Measurements from ENCODE around the gene TUFT1. TPM values are rescaled to one million over a fixed set of nuclear protein-coding genes. Genes with fewer than 3 reads are reported as not detected.

TUFT1 gene, protein sequence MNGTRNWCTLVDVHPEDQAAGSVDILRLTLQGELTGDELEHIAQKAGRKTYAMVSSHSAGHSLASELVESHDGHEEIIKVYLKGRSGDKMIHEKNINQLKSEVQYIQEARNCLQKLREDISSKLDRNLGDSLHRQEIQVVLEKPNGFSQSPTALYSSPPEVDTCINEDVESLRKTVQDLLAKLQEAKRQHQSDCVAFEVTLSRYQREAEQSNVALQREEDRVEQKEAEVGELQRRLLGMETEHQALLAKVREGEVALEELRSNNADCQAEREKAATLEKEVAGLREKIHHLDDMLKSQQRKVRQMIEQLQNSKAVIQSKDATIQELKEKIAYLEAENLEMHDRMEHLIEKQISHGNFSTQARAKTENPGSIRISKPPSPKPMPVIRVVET
- polyA plus RNA-seq (ENCODE audit: insufficient read length) = 8.8 TPM

DNA sequence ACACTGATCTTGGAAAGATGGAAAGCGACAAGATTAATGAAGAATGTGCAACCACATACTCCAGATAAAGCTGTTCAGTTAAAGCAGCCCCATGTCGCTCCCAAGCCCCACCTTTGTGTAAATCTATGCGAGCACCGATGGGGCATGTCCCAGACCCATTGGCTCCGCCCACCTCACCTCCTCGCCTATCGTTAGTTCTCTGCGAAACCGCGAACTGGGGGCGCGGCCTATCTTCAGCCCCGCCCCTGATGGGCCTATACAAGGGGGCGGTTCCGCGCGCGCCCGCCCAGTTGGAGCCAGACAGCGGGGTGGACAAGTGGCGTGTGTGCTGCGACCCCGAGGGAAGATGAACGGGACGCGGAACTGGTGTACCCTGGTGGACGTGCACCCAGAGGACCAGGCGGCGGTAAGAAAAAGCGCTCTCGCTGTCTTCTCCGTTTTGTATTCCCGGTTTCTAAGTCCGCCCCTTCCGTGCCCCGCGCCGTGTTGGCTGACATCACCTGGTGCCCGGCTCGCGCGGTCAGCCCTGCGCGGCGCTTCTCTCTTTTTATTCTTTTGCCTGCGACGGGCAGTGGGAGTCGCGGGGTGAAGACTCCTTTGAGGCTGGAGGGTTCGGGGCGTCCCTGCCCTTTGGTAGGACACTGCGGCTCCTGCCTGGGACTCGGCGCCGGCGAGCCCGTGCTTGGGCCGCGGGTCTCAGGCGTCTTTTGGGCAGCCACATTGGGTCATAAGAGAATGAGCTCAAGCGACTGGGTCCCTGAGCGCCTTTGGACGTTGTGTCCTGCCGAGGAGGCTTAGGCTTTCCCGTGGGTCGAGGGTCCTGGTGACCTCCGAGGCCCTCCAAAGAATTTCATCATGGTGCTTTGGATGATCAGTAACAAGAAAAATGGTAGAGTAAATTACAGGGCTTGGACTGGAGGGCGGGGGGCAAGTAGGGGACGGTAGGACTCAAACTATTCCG lies at the start of gene TUFT1:
Gene TUFT1, plus strand, starts transcription at position 289 of the 961 bp plus-strand sequence. Its CDS starts 58 bp downstream, at position 347.
- peak; percentile 92 for DNase-seq

GRCh38 chr1:151491641-151492040 lies 48.5 kb upstream of the TUFT1 start:
- no peak for DNase-seq

GRCh38 chr1:151492120-151492519 lies 48.0 kb upstream of the TUFT1 start:
- DNase-seq = no peak

GRCh38 chr1:151493042-151493441 lies 47.1 kb upstream of the TUFT1 start:
- DNase-seq = no peak

DNA sequence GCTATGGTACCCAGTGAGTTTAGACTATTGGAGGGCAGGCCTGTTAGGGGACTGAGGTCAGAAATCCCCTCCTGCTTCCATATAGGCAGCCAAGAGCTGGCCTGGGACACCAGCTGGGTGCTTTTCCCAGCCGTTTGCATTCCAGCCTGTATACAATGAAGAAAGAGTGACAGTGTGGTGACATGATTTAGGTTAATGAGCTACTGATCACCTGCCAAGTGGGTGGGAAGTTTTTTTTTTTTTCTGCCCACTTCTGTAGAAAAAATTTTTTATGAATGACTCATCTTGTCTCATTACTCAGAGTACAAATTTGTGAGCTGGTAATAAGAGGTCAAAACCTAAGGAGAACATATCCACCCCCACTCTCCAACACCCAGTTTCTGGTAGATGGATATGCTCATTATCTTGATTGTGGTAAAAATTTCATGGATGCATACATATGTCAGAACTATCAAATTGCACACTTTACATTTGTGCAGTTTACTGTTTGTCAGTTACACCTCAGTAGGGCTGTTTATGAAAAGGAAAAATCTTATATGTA lies 45.3 kb upstream of the TUFT1 start:
- no peak for DNase-seq

GRCh38 chr1:151495316-151495715 lies 44.8 kb upstream of the TUFT1 start:
- DNase-seq = no peak

DNA sequence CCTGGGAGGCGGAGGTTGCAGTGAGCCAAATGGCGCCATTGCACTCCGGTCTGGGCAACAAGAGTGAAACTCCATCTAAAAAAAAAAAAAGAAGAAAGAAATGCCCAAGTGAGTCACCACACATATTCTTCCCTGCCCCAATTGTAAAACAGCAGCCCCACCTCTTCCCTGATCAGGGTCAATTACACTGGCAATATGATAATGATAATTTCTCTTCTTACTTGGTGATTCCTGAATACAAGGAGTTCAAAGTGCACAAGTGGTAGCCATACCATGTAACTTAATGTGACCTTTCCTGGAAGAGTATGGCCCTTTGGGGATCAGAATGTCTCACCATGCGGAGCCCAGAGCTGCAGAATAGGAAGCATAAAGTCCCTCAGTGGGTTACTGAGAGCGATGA lies 40.7 kb upstream of the TUFT1 start:
- no peak for DNase-seq

DNA sequence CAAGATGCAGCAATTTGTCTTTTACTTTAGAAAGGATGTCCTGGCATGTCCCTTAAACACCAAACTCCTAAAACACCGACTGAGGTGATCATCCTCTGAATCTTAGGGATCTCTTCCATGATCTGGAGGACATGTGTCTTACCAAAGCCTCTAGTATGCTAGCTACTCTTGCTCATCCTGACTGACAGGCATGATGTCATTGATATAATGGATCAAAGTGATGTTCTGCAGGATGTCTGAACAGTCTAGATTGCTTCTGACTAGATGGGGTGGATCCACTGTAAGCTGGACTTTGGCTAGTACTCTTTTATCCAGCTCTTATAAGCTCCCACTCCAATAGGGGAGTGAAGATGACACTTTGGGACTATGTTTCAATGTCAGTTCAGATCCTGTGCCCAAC lies 40.2 kb upstream of the TUFT1 start:
- DNase-seq = no peak

- no peak for DNase-seq
Measured at GRCh38 chr1:151501474-151501873, 38.6 kb upstream of the TUFT1 start.

DNA sequence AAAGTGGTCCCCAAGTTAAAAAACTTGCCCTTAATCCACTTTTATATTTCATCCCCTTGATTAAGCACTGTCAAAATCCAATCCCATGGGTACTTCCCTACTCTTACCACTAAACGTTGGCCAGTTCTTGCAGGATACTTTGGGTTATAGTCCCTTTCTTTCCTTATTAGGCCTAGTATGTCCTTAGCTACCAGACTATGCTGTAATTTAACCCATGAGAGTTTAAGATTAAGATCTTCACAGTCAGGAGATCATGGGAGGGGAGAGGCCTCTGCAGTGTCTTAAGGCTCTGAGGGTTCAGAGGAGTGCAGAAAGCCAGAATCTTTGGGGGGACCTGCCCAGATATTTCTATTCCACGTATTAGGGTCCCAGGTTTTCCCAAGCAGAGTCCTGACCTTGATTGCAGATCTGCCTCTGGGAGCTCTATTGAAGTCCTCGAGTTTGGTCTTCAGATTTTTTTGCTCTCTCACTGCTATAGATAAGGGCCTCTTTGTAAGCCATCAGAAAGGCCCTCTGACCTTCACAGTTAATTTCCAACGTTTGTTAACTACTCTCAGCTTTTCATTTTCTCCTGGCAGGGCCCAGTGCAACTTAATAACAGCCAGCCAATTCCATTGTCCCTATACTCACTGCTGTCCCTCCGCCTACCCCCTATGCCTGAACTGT lies 37.9 kb upstream of the TUFT1 start:
- no peak for DNase-seq

DNA sequence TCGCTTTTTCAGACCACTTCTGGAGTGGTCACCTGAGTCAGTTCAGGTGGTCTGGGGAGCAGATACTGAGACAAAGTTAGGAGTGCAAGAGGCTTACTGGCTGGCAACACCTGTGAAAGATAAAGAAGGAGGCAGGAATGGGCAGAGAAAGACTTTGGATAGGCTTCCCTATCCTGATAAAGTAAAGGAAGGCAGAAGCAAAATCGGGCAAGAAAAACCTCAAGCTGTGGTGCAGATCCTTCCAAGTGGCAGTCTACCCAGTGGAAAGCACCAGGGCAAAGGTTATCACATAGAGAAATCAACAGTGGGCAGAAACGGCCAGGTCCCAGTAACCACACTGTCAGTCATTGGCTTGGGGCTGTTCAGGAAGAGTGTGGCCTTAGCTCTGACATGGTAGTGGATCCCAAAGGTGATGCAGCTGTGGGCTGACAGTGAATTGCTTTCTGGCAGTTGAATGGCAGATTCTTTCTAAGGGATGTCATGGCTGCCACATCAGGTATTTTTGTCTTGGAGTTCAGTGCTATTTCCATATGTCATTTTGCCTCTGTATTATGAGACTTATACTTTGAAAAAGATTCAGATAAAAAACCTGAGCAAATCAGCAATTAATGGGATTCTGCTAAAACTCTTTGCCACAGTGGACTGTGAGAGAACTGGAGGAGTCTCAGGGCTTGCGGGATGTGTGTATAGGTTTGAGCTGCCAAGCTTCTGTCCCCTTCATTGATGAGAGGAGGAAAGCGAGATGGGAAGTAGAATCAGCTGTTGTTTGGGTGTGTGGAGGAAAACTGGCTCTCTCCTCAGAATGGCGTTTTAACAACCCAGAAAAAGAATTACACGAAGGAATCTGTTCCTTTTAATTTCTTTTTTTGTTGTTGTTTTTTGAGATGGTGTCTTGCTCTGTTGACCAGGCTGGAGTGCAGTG lies 37.0 kb upstream of the TUFT1 start:
- DNase-seq = no peak

GRCh38 chr1:151504252-151504651 lies 35.9 kb upstream of the TUFT1 start:
- DNase-seq = no peak

DNA sequence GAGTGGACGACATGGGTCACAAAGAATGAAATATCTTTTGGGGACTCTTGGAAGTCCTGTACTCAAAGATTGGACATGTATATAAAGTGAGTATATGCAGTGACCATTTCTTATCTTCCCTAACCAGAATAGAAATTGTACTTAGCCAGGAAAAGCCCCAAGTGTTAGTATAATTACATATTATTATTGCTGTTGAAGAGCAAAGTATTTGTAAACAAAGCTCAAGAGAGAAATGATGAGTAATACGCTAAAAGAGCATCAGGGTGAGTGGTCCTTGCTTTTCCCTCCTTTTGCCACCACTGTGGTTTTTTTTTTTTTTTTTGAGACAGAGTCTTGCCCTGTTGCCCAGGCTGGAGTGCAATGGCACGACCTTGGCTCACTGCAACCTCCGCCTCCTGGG lies 35.4 kb upstream of the TUFT1 start:
- no peak for DNase-seq

DNA sequence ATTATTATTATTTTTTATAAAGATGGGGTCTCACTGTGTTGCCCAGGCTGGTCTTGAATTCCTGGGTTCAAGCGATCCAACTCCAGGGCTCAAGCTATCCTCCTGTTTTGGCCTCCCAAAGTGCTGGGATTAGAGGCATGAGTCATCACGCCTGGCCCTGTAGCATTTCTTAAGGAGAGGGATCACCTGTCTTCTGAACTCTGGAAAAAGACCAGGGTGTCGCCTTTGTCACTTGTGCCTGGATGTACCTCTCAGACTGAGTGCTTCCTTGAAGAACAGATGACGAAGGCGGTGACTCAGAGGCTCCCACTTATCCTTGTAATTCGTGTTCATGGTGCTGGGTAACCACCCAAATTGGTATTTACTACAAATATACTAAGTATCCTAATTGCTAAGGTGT lies 31.3 kb upstream of the TUFT1 start:
- no peak for DNase-seq

DNA sequence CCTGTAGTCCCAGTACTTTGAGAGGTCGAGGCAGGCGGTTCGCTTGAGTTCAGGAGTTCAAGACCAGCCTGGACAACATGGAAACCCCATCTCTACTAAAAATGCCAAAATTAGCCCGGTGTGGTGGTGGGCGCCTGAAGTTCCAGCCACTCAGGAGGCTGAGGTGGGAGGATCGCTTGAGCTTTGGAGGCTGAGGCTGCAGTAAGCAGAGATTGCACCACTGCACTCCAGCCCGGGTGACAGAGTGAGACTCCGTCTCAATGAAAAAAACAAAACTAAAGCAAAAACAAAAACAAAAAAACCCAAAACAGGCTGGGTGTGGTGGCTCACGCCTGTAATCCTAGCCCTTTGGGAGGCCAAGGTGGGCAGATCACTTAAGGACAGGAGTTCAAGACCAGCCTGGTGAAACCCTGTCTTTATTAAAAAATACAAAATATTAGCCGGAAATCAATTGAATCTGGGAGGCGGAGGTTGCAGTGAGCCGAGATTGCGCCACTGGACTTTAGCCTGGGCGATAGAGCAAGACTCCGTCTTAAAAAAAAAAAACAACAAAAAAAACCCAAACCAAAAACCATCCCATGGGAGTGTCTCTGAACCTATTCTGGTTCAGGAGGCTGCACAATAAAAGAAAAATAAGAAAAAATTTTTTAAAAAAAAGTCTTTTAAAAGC lies 30.6 kb upstream of the TUFT1 start:
- no peak for DNase-seq

DNA sequence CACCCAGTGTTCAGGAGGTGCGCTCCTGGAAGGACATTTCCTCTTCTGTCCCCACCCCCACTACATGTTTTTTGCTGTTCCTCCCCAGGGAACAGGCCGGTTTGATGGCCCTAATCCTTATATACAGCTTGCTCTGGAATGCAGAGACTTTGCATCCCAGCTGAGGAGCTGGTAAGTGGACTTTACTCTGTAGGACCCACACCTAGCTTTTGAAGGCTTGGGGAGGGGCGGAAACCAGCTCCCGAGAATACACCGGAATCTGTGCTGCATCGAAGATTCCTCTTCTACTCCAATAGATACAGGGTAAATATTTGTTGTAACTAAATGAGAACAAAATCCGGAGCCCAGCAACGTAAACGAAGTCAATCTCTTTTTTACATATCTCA lies 30.1 kb upstream of the TUFT1 start:
- no peak for DNase-seq

- no peak for DNase-seq
Measured at GRCh38 chr1:151510614-151510956, 29.5 kb upstream of the TUFT1 start.

DNA sequence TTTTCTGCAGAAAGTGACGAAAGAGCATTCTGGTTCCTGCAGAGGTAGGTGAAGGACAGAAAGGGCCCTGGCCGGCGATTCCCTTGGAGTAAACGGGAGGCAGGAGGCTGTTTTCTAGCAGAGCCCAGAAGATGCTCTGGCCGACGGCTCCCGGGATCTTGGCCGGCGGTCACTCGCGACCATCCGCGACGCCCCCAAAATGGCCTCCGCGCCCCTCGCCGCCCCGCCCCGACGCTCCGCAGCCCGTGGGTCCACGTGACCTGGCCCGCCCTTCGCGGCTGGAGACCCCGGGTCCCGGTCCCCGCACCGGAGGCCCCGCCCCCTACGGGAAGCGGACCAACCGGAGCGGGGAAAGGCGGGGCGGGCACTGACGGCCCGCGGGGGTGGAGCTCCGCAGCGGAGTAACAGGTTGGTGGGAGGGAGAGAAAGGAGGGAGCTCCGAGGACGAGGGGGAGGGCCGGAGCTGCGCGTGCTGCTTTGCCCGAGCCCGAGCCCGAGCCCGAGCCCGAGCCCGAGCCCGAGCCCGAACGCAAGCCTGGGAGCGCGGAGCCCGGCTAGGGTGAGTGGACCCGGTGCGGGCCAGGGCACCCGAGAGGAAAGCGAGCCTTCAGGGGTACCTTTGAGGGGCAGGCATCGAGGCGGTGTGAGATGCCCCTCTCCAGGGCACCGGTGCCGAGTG lies 29.0 kb upstream of the TUFT1 start, which contains the start of gene CGN:
Gene CGN, plus strand, starts transcription at position 431 of the 679 bp plus-strand sequence. CDS start 7,133 bp downstream, outside the sequence.
- peak; percentile 83 for DNase-seq

DNA sequence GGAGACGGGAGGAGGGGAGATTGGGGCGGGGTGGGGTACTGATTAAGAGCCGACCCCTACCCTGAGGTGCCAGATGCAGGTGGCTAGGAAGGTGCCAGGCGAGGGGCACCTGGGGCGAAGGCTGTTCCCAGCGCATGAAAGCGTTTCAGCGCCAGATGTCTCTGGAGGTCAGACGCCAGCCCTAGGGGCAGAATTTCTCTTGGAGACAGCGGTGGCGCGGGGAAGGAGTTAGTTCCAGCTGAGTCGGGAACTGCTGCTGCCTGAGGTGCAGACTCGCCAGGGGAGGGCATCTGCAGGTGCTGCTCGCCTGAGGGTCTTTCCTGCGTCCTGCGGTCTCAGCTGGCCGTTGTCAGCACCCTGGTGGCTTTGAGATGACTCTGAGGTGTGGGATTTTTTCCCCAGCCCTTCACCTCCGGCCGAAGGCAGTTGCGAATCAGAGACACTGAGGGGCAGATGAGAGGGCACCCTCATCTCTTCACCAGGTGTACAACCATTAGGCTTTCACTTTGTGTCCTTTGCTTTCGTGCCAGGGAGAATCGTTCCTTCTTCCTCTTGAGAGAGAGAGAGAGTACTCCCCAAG lies 28.4 kb upstream of the TUFT1 start:
- no peak for DNase-seq

DNA sequence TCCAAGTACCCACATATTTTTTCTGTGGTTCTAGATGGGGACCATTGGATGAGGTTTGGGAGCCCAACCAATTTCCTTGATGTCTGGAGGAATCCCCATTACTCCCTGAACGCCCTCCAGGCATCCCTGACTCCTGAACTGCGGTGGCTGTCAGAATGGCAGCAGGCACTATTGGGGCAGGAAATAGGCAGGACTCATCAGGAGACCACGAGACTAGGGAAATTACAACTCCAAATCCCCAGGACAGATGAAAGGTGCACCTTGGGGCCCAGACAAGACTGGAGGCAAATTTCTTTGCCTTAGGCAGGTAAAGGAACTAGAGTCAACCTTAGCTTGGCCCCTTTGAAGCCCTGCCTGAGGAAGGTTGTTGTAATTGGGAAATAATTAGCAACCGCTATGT lies 27.8 kb upstream of the TUFT1 start:
- no peak for DNase-seq
